PC-9 (cell line): ENCODE measurements around the gene ABCA4. TPM values are rescaled to one million over a fixed set of nuclear protein-coding genes. Genes with fewer than 3 reads are reported as not detected.

Source experiments
- BruUV-seq: library from RNA; stranded (reverse); fragments of 400-500 nt; replicated peaks from 2 replicates; lab custom pipeline; 2021; lab: Mats Ljungman, UMichigan
- CTCF ChIA-PET: fragments of 300-600 bp; sonication (Branson Sonifier 250); formaldehyde crosslinking; loops from one replicate; lab custom pipeline; 2022; ENCODE audit warnings: antibody characterized with exemption; lab: Charles Lee
- POLR2A ChIA-PET: fragments of 300-600 bp; sonication (Branson Sonifier 250); formaldehyde crosslinking; loops from one replicate; lab custom pipeline; 2022; ENCODE audit warnings: antibody characterized with exemption; ENCODE audit not compliant: unreplicated experiment; lab: Charles Lee
- DNase-seq, 2 experiments: peaks; one replicate each; pipeline versions ENCODE4 v3.0.0 to v3.0.0-alpha.2; 2015 to 2022; ENCODE audit warnings: mixed read lengths in 1 of 2
- H2AFZ ChIP-seq: fragments of 200-600 bp; sonication (generic); 2 replicates; pipeline ENCODE4 v1.8.1; 2017; ENCODE audit warnings: antibody characterized with exemption
- H3F3A ChIP-seq: fragments of 200-600 bp; sonication (generic); 2 replicates; pipeline ENCODE4 v1.8.1; 2017; ENCODE audit warnings: antibody characterized with exemption, mild to moderate bottlenecking, low read depth; ENCODE audit not compliant: insufficient read depth
- H3K27ac ChIP-seq: fragments of 200-600 bp; sonication (generic); 2 replicates; pipeline ENCODE4 v1.6.1; 2016; ENCODE audit warnings: mixed run types
- H3K27me3 ChIP-seq: fragments of 200-600 bp; sonication (generic); 2 replicates; pipeline ENCODE4 v1.6.1; 2016; ENCODE audit warnings: low read depth, mixed run types; ENCODE audit not compliant: insufficient read depth
- H3K36me3 ChIP-seq: fragments of 200-600 bp; sonication (generic); 2 replicates; pipeline ENCODE4 v1.6.1; 2016; ENCODE audit warnings: low read depth, mixed run types
- H3K4me1 ChIP-seq: fragments of 200-600 bp; sonication (generic); replicated peaks from 2 replicates; pipeline ENCODE4 v1.6.1; 2016; ENCODE audit warnings: mixed run types; ENCODE audit not compliant: insufficient read depth
- H3K4me2 ChIP-seq: fragments of 200-600 bp; sonication (generic); 2 replicates; pipeline ENCODE4 v1.6.1; 2017; ENCODE audit warnings: mixed run types
- H3K4me3 ChIP-seq: fragments of 200-600 bp; sonication (generic); 2 replicates; pipeline ENCODE4 v1.6.1; 2016; ENCODE audit warnings: mixed run types
- H3K79me2 ChIP-seq: fragments of 200-600 bp; sonication (generic); 2 replicates; pipeline ENCODE4 v1.6.1; 2017; ENCODE audit warnings: low read depth, mixed run types
- H3K9me2 ChIP-seq: fragments of 200-600 bp; sonication (generic); 2 replicates; pipeline ENCODE4 v1.8.1; 2017; ENCODE audit warnings: mild to moderate bottlenecking; ENCODE audit not compliant: insufficient read depth
- H3K9me3 ChIP-seq: fragments of 200-600 bp; sonication (generic); 2 replicates; pipeline ENCODE4 v1.8.1; 2016; ENCODE audit warnings: low read depth; ENCODE audit not compliant: insufficient read depth
- H4K20me1 ChIP-seq: fragments of 200-600 bp; sonication (generic); 2 replicates; pipeline ENCODE4 v1.8.1; 2017; ENCODE audit not compliant: insufficient read depth
- CTCF ChIP-seq: fragments of 200-600 bp; sonication (generic); conservative IDR thresholded peaks from 2 replicates; pipeline ENCODE4 v1.6.1; 2017; ENCODE audit warnings: mixed run types, antibody characterized with exemption, mild to moderate bottlenecking, moderate library complexity
- EZH2 ChIP-seq: fragments of 200-600 bp; sonication (generic); IDR thresholded peaks from 2 replicates; pipeline ENCODE4 v1.8.0; 2017; ENCODE audit warnings: antibody characterized with exemption, low read depth
- intact Hi-C: fragments of 100-400 bp; cut with micrococcal nuclease; formaldehyde crosslinking; loops from one replicate; pipeline ENCODE4 v1.10.0; 2022; ENCODE audit not compliant: unreplicated experiment
- total RNA-seq: library from RNA; stranded (reverse); gene quantifications from 2 replicates; pipeline ENCODE4 v1.2.3, GENCODE V29; 2021

Gene ABCA4
- total RNA-seq, 1 experiment from 2014 or later: 20.8 TPM

DNA sequence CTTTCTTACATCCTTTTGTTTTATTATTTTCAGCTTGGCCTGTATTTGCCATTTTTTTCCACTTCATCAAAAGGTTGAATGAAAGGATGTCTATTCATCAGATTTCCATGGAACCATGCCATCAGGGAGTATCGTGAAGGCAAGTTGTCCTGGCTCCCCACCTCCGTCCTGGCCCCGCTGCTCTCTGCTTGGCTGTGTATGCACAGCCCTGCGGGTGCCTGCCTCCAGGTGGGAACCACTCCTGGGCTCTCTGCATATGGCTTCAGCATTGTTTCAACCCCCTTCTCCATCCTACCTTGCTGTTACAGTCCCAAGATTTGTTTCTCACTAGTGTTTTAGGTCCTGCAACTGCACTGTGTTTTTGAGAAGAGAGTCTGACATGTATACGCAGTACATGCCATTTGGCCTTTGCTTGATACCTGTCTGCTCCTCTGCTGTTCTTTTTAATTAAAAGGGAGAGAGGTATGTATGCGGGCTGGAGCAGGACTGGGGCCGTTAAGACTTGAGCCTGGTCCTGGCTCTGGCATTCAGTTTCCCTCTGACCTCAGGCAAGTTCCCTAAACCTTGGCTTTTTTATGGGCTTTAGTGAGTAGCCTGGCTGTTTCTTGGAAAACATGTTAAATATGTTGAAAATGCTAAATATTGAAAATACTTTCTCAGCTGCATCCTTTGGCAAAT is 141.8 kb downstream of the ABCA4 start:
- CTCF ChIA-PET: no interaction called here

GRCh38 chr1:93977598-93977945 is 143.4 kb downstream of the ABCA4 start:
- 0 out of 2 replicates have a peak, but pooled peaks cover 4% of the 10 kb centered on the region for H3F3A ChIP-seq
- H3K27ac ChIP-seq: peak overlapping the region; percentile 31
- no peak overlapping the region; the same call in 1 of the 2 replicates for H2AFZ ChIP-seq
- H3K9me2 ChIP-seq: no peaks in the 10 kb centered on the region
- H3K79me2 ChIP-seq: no peaks in the 10 kb centered on the region
- H3K4me1 ChIP-seq: peaks cover 15% of the 10 kb centered on the region
- no peaks in the 10 kb centered on the region for H3K27me3 ChIP-seq
- H3K4me3 ChIP-seq: no peak overlapping the region
- TF ChIP-seq CTCF (no peak), EZH2 (no peak)
- POLR2A ChIA-PET: no interaction called here
- BruUV-seq: no TSS peak
- CTCF ChIA-PET: no interaction called here
- H3K36me3 ChIP-seq: no peaks in the 10 kb centered on the region
- no peak for DNase-seq
- intact Hi-C loops: no loop called here
- 0 out of 2 replicates have a peak overlapping the region, but pooled peaks have one; percentile 6 for H3K4me2 ChIP-seq
- H3K9me3 ChIP-seq: 0 out of 2 replicates have a peak, but pooled peaks cover 3% of the 10 kb centered on the region
- no peaks in the 10 kb centered on the region for H4K20me1 ChIP-seq

More for the DNA sequence above, 141.8 kb downstream of the ABCA4 start:
- H3K27me3 ChIP-seq: no peaks in the 10 kb centered on the region
- no peak overlapping the region for H2AFZ ChIP-seq
- POLR2A ChIA-PET: interaction anchor here (0.6 to 0.7 kb wide), 3 partner anchors 10 to 133 kb away, joined by 3 to 5 read pairs (median 4); no protein-coding TSS in a partner anchor
- no TSS peak for BruUV-seq
- intact Hi-C loops: no loop called here
- no peaks in the 10 kb centered on the region for H4K20me1 ChIP-seq
- H3K9me2 ChIP-seq: no peaks in the 10 kb centered on the region
- 0 out of 2 replicates have a peak, but pooled peaks cover 4% of the 10 kb centered on the region for H3F3A ChIP-seq
- no peak for TF ChIP-seq EZH2
- no peak for TF ChIP-seq CTCF
- no peak overlapping the region for H3K4me3 ChIP-seq
- no peaks in the 10 kb centered on the region for H3K79me2 ChIP-seq
- peaks cover 15% of the 10 kb centered on the region for H3K4me1 ChIP-seq
- H3K4me2 ChIP-seq: no peak overlapping the region
- 0 out of 2 replicates have a peak, but pooled peaks cover 3% of the 10 kb centered on the region for H3K9me3 ChIP-seq
- no peak overlapping the region for H3K27ac ChIP-seq
- no peak for DNase-seq
- H3K36me3 ChIP-seq: no peaks in the 10 kb centered on the region

DNA sequence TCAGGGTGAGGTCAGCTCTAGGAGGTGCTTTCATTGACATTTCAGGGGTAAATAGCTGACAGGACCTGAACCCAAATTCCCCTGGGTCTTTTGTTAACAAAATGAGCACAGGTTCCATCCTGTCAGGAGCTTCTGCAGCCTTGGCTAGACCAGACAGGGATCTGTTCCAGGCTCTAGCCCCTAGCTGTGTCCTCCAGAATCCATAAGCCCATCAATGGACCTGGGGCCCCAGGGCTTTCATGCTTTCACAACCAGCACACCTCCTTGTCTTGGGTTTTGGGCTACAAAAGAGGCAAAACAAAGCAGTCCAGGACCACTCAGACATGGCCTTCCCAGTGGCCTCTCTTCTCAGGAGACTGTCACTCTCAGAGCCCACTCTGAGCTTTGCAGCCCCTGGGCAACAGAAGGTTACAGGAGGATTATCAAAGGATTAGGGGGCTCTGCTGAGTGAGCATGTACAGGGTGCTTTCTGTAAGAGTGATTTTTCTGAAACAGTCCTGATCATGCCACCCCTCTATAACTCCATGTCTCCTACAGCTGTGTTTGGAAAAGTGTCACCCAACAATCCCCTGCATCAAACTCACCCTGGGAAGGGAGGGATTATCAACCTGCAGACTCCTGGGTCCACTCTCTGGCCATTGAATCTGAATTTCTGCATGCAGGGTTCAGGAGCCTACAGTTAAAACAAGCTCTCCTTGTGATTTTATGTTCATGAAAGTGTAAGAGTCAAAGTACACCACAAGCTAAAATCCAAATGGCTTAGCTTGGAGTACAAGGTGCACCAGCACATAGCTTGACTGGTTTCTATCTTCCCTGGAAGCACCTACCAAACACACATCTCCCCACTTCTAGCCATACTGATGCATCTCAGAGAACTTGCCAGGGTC is 144.0 kb downstream of the ABCA4 start:
- Histone ChIP-seq H2AFZ (no peak overlapping the region; the same call in 1 of the 2 replicates), H3K79me2 (no peaks in the 10 kb centered on the region), H3K36me3 (no peaks in the 10 kb centered on the region), H3K27ac (no peak overlapping the region; the same call in 1 of the 2 replicates), H3K4me2 (0 out of 2 replicates have a peak overlapping the region, but pooled peaks have one; percentile 6), H3K4me3 (no peak overlapping the region), H4K20me1 (no peaks in the 10 kb centered on the region), H3K9me2 (no peaks in the 10 kb centered on the region), H3K9me3 (0 out of 2 replicates have a peak, but pooled peaks cover 3% of the 10 kb centered on the region), H3K27me3 (no peaks in the 10 kb centered on the region), H3F3A (0 out of 2 replicates have a peak, but pooled peaks cover 4% of the 10 kb centered on the region), H3K4me1 (peaks cover 15% of the 10 kb centered on the region)
- TF ChIP-seq CTCF (no peak), EZH2 (no peak)
- ChIA-PET CTCF (interaction anchor here (0.6 kb wide), 1 partner anchor 11 kb away, joined by 8 read pairs; no protein-coding TSS in a partner anchor), POLR2A (interaction anchor here (0.6 to 1.3 kb wide), 2 partner anchors 11 to 12 kb away, joined by 4 to 11 read pairs; no protein-coding TSS in a partner anchor)
- intact Hi-C loops: no loop called here
- no peak for DNase-seq
- BruUV-seq: no TSS peak
